Measurements from ENCODE around the gene FSCN2. TPM values are rescaled to one million over a fixed set of nuclear protein-coding genes. Genes with fewer than 3 reads are reported as not detected.

The FSCN2 gene, protein sequence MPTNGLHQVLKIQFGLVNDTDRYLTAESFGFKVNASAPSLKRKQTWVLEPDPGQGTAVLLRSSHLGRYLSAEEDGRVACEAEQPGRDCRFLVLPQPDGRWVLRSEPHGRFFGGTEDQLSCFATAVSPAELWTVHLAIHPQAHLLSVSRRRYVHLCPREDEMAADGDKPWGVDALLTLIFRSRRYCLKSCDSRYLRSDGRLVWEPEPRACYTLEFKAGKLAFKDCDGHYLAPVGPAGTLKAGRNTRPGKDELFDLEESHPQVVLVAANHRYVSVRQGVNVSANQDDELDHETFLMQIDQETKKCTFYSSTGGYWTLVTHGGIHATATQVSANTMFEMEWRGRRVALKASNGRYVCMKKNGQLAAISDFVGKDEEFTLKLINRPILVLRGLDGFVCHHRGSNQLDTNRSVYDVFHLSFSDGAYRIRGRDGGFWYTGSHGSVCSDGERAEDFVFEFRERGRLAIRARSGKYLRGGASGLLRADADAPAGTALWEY
- total RNA-seq, result 0.58 and 0.71 TPM in 2 replicates
- 0.32 and 0.46 TPM in 2 replicates for polyA plus RNA-seq
- 0.06 and 0.10 TPM in 2 replicates for polyA plus RNA-seq (2011; cell fraction: cytosol; rRNA removed)
- 0.43 and 0.87 TPM in 2 replicates for polyA plus RNA-seq (2011; cell fraction: nucleus; rRNA removed)
- polyA plus RNA-seq (2012), result 0.12 and 0.25 TPM in 2 replicates
- polyA minus RNA-seq, result 0.41 TPM in 1 of 2 replicates, not detected in the other
- 1.1 TPM for polyA minus RNA-seq (2011; cell fraction: cytosol; rRNA and poly(A)+ RNA removed)
- polyA minus RNA-seq (2011; cell fraction: nucleus; rRNA and poly(A)+ RNA removed), result 0.67 and 1.4 TPM in 2 replicates
- Bru-seq, nascent RNA, result percentile 17 among the genes with signal in this experiment
- BruChase-seq, experiment 1, labeled RNA remaining after a 6-hour chase, result percentile 28 among the genes with signal in this experiment
- BruChase-seq, experiment 2, labeled RNA remaining after a 2-hour chase, result percentile 24 among the genes with signal in this experiment
- long read RNA-seq, result 0 reads

DNA sequence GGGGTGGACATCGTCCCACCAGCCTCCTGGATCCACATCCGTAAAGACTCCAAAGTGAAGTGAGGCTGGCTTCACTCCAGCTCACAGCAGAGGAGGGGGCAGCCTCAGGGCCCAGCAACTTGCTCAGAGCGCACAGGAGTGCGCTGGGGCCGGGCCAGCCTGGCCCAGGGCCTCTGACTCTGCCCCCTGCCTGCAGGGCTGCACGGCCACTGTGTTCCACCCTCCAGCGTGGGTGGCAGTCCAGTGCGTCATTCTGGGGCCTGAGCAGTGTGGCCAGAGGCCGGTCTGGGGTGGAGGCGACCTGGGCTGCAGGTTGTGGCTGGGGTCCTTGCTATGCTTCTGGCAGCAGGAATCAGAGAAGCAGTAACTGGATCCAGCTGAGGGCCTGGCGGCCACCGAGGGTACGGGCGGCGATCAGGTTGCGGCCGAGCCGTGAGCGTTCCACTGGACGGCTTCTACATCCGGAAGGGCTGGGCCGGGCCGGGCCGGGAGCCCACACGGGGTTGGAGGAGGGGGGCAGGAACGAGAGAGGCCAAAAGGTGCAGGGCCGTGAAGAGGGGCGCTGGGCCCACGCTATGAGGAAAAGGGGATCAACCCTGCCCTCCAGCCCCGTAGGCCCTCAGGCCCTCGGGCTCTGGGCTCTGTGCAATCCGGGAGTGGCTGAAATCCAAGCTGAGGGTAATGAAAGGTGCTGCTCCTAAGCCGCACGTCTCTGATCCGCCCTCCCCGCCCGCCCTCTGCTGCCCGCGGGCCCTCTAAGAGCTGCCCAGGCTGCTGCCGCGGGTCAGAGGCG, at the start of gene FSCN2:
Gene FSCN2, plus strand, starts transcription at position 787 of the 793 bp plus-strand sequence. CDS start 155 bp downstream, outside the sequence.
- Histone ChIP-seq H3K27ac (ENCODE audit: insufficient read depth, low read depth, low read length) (no peak within 1 kb of the TSS), H3K9me1 (replicated peaks; ENCODE audit: control insufficient read depth, extremely low read depth, insufficient read depth, low read length) (no peaks in the 10 kb centered on the region), H3K36me3 (ENCODE audit: control insufficient read depth in 2 of 2, extremely low read depth in 1 of 2, insufficient read depth in 2 of 2, low read length in 2 of 2) (no peaks in the 10 kb centered on the region), H3K4me3 (replicated peaks in 1 of 3; ENCODE audit: insufficient read depth in 1 of 3, low read depth in 1 of 3, low read length in 3 of 3) (no peak within 1 kb of the TSS), H3K79me2 (ENCODE audit: control insufficient read depth, insufficient read depth, low read length) (no peaks in the 10 kb centered on the region), H3K4me1 (ENCODE audit: control insufficient read depth, extremely low read depth, insufficient read depth, low read length) (no peaks in the 10 kb centered on the region), H3K9me3 (replicated peaks; ENCODE audit: control insufficient read depth, insufficient read depth, low read length) (no peaks in the 10 kb centered on the region), H3K4me2 (ENCODE audit: insufficient read depth, low read length) (no peak within 1 kb of the TSS), H3K9ac (replicated peaks; ENCODE audit: extremely low read depth, insufficient read depth, low read length) (no peak within 1 kb of the TSS), H3K27me3 (ENCODE audit: control insufficient read depth in 2 of 2, insufficient read depth in 2 of 2, low read length in 2 of 2) (no peaks in the 10 kb centered on the region), H2AFZ (ENCODE audit: low read depth, low read length) (no peak within 1 kb of the TSS), H4K20me1 (replicated peaks; ENCODE audit: control insufficient read depth, extremely low read depth, insufficient read depth, low read length) (no peaks in the 10 kb centered on the region)
- dilution Hi-C loops (cut with MboI; ENCODE audit: extremely low pct_ligation_motif_present, low sequenced_read_pairs), result no loop called here
- TF ChIP-seq EZH2 (IDR thresholded peaks at IDR 0.05; ENCODE audit: borderline replicate concordance, low read depth, low read length, severe bottlenecking) (peak; percentile 28), GATA2 (IDR thresholded peaks at IDR 0.05; ENCODE audit: insufficient read depth, insufficient read length, low read depth, low read length) (no peak)
- DNase-seq (ENCODE audit: low read depth, low spot score) (no peak), FAIRE-seq (no peak)
- ChIA-PET CTCF (interaction anchor here (1.1 to 1.8 kb wide), 2 partner anchors 9 to 73 kb away, joined by 3 to 7 read pairs; no protein-coding TSS in a partner anchor), POLR2A (no interaction called here)
- intact Hi-C loops (cut with micrococcal nuclease), result no loop called here
- BruUV-seq (replicated peaks), result no TSS peak

All from endothelial cell of umbilical vein (primary cell).